CD8-positive, alpha-beta memory T cell (primary cell): Measurements from ENCODE around the gene IL24. TPM values are rescaled to one million over a fixed set of nuclear protein-coding genes. Genes with fewer than 3 reads are reported as not detected.
A peak's percentile ranks its signal among the peaks of the same experiment; 100 is the strongest.

Source experiments
- CTCF ChIA-PET: fragments of 350-600 bp; sonication (Branson Sonifier 250); formaldehyde crosslinking; loops from one replicate; lab custom pipeline; 2021; ENCODE audit warnings: antibody characterized with exemption; lab: Charles Lee
- POLR2A ChIA-PET: fragments of 350-600 bp; sonication (Branson Sonifier 250); formaldehyde crosslinking; loops from one replicate; lab custom pipeline; 2021; ENCODE audit warnings: antibody characterized with exemption; lab: Charles Lee
- DNase-seq, 5 donors: peaks; one replicate each; pipeline versions ENCODE4 v3.0.0 to v3.0.0-alpha.2; 2020 to 2022; ENCODE audit warnings: mixed read lengths in 1 of 5
- H3K27ac ChIP-seq: one replicate; pipeline ENCODE4 v1.7.0; 2013; ENCODE audit warnings: low read depth, mild to moderate bottlenecking, low read length, moderate library complexity
- H3K27me3 ChIP-seq: 2 replicates; pipeline ENCODE4 v1.7.0; 2013; ENCODE audit warnings: low read length, mild to moderate bottlenecking; ENCODE audit not compliant: insufficient read depth, poor library complexity, severe bottlenecking
- H3K36me3 ChIP-seq: 2 replicates; pipeline ENCODE4 v1.7.0; 2013; ENCODE audit warnings: mild to moderate bottlenecking, low read length, moderate library complexity; ENCODE audit not compliant: insufficient read depth
- H3K4me1 ChIP-seq: 2 replicates; pipeline ENCODE4 v1.7.0; 2013; ENCODE audit warnings: mild to moderate bottlenecking, low read length, moderate library complexity; ENCODE audit not compliant: insufficient read depth
- H3K4me3 ChIP-seq: 2 replicates; pipeline ENCODE4 v1.7.0; 2013; ENCODE audit warnings: mild to moderate bottlenecking, low read length
- H3K9me3 ChIP-seq: 2 replicates; pipeline ENCODE4 v1.7.0; 2013; ENCODE audit warnings: mild to moderate bottlenecking, low read length
- H3K27ac Mint-ChIP-seq, 8 donors: one replicate each; pipeline ENCODE4 v1.8.0; 2020 to 2021; ENCODE audit warnings: mixed read lengths in 8 of 8, mild to moderate bottlenecking in 6 of 8, inconsistent platforms in 3 of 8, moderate library complexity in 3 of 8
- H3K27me3 Mint-ChIP-seq, 2 donors: one replicate each; pipeline ENCODE4 v1.8.0; 2020 to 2021; ENCODE audit warnings: mixed read lengths in 2 of 2, mild to moderate bottlenecking in 1 of 2, moderate library complexity in 1 of 2
- H3K36me3 Mint-ChIP-seq, 3 donors: one replicate each; pipeline ENCODE4 v1.8.0; 2020 to 2021; ENCODE audit warnings: mixed read lengths in 3 of 3, inconsistent platforms in 1 of 3, mild to moderate bottlenecking in 1 of 3
- H3K4me1 Mint-ChIP-seq, 3 donors: one replicate each; pipeline ENCODE4 v1.8.0; 2020 to 2021; ENCODE audit warnings: mixed read lengths in 3 of 3, inconsistent platforms in 1 of 3, mild to moderate bottlenecking in 1 of 3
- H3K4me3 Mint-ChIP-seq, 7 donors: one replicate each; pipeline ENCODE4 v1.8.0; 2020 to 2021; ENCODE audit warnings: mixed read lengths in 7 of 7, mild to moderate bottlenecking in 6 of 7, moderate library complexity in 4 of 7, inconsistent platforms in 2 of 7
- H3K9me3 Mint-ChIP-seq, 5 donors: one replicate each; pipeline ENCODE4 v1.8.0; 2020 to 2022; ENCODE audit warnings: mixed read lengths in 5 of 5, mild to moderate bottlenecking in 3 of 5, moderate library complexity in 2 of 5, inconsistent platforms in 1 of 5
- polyA plus RNA-seq: library from polyadenylated mRNA; unstranded; fragments of 300-500 nt; fragmentation: Illumina TruSeq; gene quantifications from one replicate; pipeline ENCODE4 v1.2.3, GENCODE V29; 2021
- total RNA-seq, 2 experiments: library from RNA; stranded (reverse); gene quantifications; one replicate each; pipeline ENCODE4 v1.2.3, GENCODE V29; 2021

Gene IL24
- total and polyA plus RNA-seq, 3 experiments from 2014 or later: 2.0 to 22.5 (median 2.9) TPM

DNA sequence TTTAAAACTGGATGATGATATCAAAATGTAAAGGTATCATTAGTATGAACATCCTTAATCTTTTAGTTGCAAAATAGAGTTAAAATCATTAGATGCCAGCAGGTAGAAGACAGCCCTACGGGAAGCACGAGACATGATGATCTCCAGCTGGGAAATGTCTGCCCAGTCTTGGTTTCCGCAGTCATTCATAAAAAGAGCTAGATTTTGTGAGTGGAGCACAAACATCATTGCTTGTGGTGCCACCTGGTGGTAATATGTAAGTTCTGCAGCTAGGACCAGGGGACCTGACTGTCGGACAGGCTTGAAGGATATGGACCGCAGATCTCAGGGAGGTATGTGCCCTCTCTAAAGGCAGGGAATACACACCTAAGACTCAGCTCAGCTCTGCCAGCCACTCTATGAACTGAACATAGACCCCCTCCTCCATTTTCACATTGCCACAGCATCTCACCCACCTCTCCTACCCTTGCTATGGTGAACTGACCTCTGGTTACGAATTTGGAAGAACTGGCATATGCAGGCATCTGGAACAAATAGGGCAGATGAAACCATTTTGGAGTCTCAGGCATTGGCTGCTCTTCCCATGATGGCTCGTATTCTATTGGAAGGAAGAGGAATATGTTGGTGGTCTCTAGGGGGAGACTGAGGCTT is 15.3 kb downstream of the IL24 start:
- Mint-ChIP-seq H3K27ac (peak overlapping the region in 6 of 8 donors; percentile 69 to 95 (median 90)), H3K36me3 (peaks cover 16 to 91% (median 40%) of the 10 kb centered on the region in 3 donors), H3K4me1 (peaks cover 85 to 95% (median 95%) of the 10 kb centered on the region in 3 donors), H3K4me3 (peak overlapping the region; percentile 21 to 64 (median 43)), H3K27me3 (peaks cover 0 to 1% of the 10 kb centered on the region in 2 donors), H3K9me3 (no peaks in the 10 kb centered on the region)
- peak in 4 of 5 donors; percentile 51 to 74 (median 67) for DNase-seq
- H3K4me3 ChIP-seq: no peak overlapping the region
- no peaks in the 10 kb centered on the region for H3K27me3 ChIP-seq
- H3K27ac ChIP-seq: no peak overlapping the region
- H3K4me1 ChIP-seq: peaks cover 91% of the 10 kb centered on the region
- CTCF ChIA-PET: interaction anchor here (0.6 to 6.1 kb wide), 45 partner anchors 9 to 292 kb away, joined by 3 to 138 read pairs (median 5); partner anchors contain the start of genes DYRK3, FCMR, IL10 and IL20
- POLR2A ChIA-PET: interaction anchor here (0.7 to 2.6 kb wide), 4 partner anchors 9 to 254 kb away, joined by 3 to 25 read pairs (median 5); partner anchors contain the start of gene FCMR
- H3K36me3 ChIP-seq: peaks cover 67% of the 10 kb centered on the region
- no peaks in the 10 kb centered on the region for H3K9me3 ChIP-seq

DNA sequence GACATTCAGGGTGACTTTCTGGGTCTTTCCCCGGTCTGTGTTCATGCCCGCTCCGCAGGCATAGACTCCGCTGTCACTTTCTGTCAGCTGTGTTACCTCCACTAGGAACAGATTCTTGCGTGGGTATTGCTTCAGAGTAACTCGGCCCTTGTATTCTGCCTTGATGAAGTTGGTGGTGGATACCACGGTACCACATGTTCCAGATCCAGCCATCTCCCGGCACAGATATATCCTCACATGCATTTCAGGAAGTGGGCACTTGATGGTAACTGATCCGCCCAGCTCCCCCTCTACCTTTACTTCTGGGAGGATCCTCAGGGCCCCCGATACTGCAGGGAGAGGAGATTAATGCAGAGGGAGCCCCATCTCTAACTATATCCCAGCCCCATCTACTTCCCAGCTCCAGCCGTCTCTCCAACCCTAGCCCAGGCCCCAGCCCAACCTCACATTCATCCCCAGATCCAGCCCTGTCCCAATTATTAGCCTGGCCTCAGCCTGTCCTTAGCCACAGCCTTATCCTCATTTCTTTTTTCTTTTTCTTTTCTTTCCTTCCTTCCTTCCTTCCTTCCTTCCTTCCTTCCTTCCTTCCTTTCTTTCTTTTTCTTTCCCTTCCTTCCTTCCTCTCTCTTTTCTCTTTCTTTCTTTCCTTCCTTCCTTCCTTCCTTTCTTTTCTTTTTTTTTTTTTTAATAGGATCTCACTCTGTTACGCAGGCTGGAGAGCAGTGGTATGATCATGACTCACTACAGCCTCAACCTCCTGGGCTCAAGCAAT is 16.7 kb downstream of the IL24 start:
- Mint-ChIP-seq H3K4me3 (peak overlapping the region in 4 of 7 donors; percentile 4 to 42 (median 16)), H3K36me3 (peaks cover 19 to 88% (median 38%) of the 10 kb centered on the region in 3 donors), H3K9me3 (no peaks in the 10 kb centered on the region), H3K27me3 (peaks cover 0 to 1% of the 10 kb centered on the region in 2 donors), H3K27ac (peak overlapping the region in 6 of 8 donors; percentile 69 to 95 (median 90)), H3K4me1 (peaks cover 84 to 93% (median 92%) of the 10 kb centered on the region in 3 donors)
- H3K4me1 ChIP-seq: peaks cover 90% of the 10 kb centered on the region
- no peaks in the 10 kb centered on the region for H3K9me3 ChIP-seq
- CTCF ChIA-PET: interaction anchor here (0.8 to 6.1 kb wide), 9 partner anchors 8 to 279 kb away, joined by 3 to 138 read pairs (median 18); partner anchors contain the start of genes DYRK3, FCMR and IL20
- no peak overlapping the region for H3K4me3 ChIP-seq
- no peak for DNase-seq
- H3K27ac ChIP-seq: no peak overlapping the region
- POLR2A ChIA-PET: no interaction called here
- peaks cover 58% of the 10 kb centered on the region for H3K36me3 ChIP-seq
- no peaks in the 10 kb centered on the region for H3K27me3 ChIP-seq

DNA sequence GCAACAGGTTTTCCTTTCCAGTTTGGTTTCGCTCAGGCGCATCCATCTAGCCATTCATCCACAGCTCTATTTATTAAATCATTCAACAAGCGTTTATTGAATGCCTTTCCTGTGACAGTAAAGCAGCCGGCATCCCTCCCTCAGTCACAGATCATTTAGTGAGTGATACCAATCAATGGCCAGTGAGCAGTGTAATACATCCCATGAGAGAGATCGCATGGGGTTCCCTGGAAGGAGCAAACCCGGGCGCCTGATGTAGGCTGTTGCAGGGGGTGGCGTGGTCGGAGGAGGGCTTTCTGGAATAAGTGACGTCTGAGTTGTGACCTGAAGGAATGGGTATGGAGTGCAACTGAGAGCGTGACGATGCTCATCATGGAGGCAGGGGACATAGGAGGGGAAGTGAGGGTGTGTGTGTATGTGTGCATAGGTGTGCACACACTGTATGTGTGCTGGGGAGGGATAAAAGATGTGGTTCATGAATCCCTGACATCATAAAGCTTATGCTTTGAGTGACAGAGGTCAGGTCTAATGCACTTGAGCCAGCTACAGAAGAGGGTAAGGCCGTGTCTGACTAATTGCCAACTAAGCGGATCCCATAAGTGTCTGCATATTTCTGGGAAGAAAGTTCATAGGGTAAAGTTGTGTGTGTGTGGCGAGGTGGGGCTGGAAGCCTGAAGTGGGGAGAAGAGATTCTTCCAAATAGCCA is 17.9 kb downstream of the IL24 start:
- no peaks in the 10 kb centered on the region for H3K9me3 Mint-ChIP-seq
- DNase-seq: no peak
- peak overlapping the region in 6 of 8 donors; percentile 76 to 96 (median 94) for H3K27ac Mint-ChIP-seq
- H3K27ac ChIP-seq: no peak overlapping the region
- H3K36me3 Mint-ChIP-seq: peaks cover 23 to 91% (median 41%) of the 10 kb centered on the region in 3 donors
- ChIA-PET POLR2A (interaction anchor here (0.9 kb wide), 1 partner anchor 10 kb away, joined by 3 read pairs; no protein-coding TSS in a partner anchor), CTCF (interaction anchor here (1.0 to 6.1 kb wide), 4 partner anchors 7 to 26 kb away, joined by 3 to 138 read pairs (median 38); partner anchors contain the start of gene FCMR)
- no peaks in the 10 kb centered on the region for H3K9me3 ChIP-seq
- H3K4me1 ChIP-seq: peaks cover 84% of the 10 kb centered on the region
- H3K4me1 Mint-ChIP-seq: peaks cover 87 to 93% (median 92%) of the 10 kb centered on the region in 3 donors
- H3K36me3 ChIP-seq: peaks cover 58% of the 10 kb centered on the region
- H3K27me3 Mint-ChIP-seq: peaks cover 0 to 1% of the 10 kb centered on the region in 2 donors
- H3K27me3 ChIP-seq: no peaks in the 10 kb centered on the region
- H3K4me3 Mint-ChIP-seq: peak overlapping the region in 1 of 7 donors; percentile 86
- H3K4me3 ChIP-seq: peak overlapping the region; percentile 81

DNA sequence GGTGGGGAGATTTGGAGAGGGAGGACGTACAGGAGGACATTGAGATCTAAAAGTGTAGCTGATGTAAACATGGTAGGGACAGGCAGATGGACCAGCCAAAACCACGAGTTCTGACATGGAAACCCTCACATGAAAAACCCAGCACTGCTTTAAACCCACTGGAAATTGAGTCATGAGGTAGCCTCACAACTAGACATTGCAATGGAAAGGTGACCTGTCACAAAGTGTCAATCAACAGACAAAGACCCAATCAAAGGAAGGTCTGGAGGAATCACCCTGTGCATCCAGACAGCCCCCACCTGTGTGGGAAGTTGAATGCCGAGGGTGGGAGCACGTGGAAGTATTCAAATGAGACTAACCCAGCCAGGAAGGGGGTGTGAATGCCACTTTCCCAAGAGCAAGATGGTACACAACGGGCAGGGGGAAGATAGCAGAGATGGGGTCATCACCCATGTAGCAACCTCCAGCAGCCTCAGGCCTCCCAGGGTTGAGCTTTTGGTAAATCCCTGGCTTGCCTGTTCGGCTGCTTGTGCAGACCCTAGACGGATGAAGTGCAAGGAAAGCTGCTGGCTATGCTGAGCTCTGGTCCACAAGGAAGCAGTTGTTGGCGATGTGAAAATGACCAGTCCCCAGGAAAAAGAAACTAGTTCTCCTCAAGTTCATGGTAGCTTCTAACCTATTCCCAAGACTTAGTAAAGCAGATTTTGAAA is 18.9 kb downstream of the IL24 start:
- peaks cover 0 to 1% of the 10 kb centered on the region in 2 donors for H3K27me3 Mint-ChIP-seq
- ChIA-PET POLR2A (no interaction called here), CTCF (interaction anchor here (0.8 to 6.1 kb wide), 3 partner anchors 13 to 182 kb away, joined by 3 to 138 read pairs (median 3); no protein-coding TSS in a partner anchor)
- peaks cover 31 to 90% (median 43%) of the 10 kb centered on the region in 3 donors for H3K36me3 Mint-ChIP-seq
- Histone ChIP-seq H3K9me3 (no peaks in the 10 kb centered on the region), H3K36me3 (peaks cover 51% of the 10 kb centered on the region), H3K4me3 (peak overlapping the region; percentile 81), H3K4me1 (peaks cover 76% of the 10 kb centered on the region), H3K27ac (no peak overlapping the region), H3K27me3 (no peaks in the 10 kb centered on the region)
- H3K4me3 Mint-ChIP-seq: no peak overlapping the region
- H3K4me1 Mint-ChIP-seq: peaks cover 86 to 91% (median 89%) of the 10 kb centered on the region in 3 donors
- no peak for DNase-seq
- H3K27ac Mint-ChIP-seq: peak overlapping the region in 6 of 8 donors; percentile 76 to 96 (median 94)
- H3K9me3 Mint-ChIP-seq: no peaks in the 10 kb centered on the region

DNA sequence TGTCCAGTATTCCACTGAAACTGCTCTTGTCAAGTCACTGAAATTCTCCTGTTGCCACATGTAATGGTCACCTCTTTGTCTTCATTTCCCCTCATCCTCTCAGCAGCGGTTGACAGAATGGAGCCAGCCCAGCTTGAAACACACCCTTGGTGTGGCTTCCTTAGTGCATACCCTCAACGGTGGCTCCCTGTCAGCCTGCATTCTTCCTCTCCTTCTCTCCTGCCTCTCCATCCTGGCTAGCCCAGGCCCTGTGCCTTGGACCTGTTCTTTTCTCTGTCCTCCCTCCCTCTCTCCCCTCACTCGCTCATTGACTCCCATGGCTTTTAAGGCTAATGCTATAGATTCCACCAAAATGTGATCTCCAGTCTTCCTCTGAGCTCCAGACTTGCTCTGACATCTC is 20.8 kb downstream of the IL24 start:
- peaks cover 0 to 1% of the 10 kb centered on the region in 2 donors for H3K27me3 Mint-ChIP-seq
- H3K27ac Mint-ChIP-seq: peak overlapping the region in 6 of 8 donors; percentile 79 to 96 (median 94)
- H3K9me3 Mint-ChIP-seq: no peaks in the 10 kb centered on the region
- CTCF ChIA-PET: interaction anchor here (0.8 to 3.3 kb wide), 9 partner anchors 11 to 203 kb away, joined by 3 to 36 read pairs (median 8); partner anchors contain the start of gene IL20
- H3K4me1 Mint-ChIP-seq: peaks cover 68 to 71% (median 70%) of the 10 kb centered on the region in 3 donors
- H3K27ac ChIP-seq: no peak overlapping the region
- H3K4me1 ChIP-seq: peaks cover 70% of the 10 kb centered on the region
- peaks cover 34% of the 10 kb centered on the region for H3K36me3 ChIP-seq
- peak overlapping the region; percentile 81 for H3K4me3 ChIP-seq
- no peak for DNase-seq
- no peaks in the 10 kb centered on the region for H3K27me3 ChIP-seq
- peaks cover 31 to 79% (median 37%) of the 10 kb centered on the region in 3 donors for H3K36me3 Mint-ChIP-seq
- no peaks in the 10 kb centered on the region for H3K9me3 ChIP-seq
- POLR2A ChIA-PET: interaction anchor here (0.6 to 1.2 kb wide), 3 partner anchors 9 to 420 kb away, joined by 4 read pairs; no protein-coding TSS in a partner anchor
- no peak overlapping the region for H3K4me3 Mint-ChIP-seq

- H3K4me1 ChIP-seq: peaks cover 61% of the 10 kb centered on the region
- Mint-ChIP-seq H3K36me3 (peaks cover 19 to 41% (median 20%) of the 10 kb centered on the region in 3 donors), H3K27ac (peak within 1 kb of the TSS in 1 of 8 donors; percentile 88), H3K27me3 (no peaks in the 10 kb centered on the region), H3K4me3 (no peak within 1 kb of the TSS), H3K4me1 (peaks cover 35 to 38% (median 37%) of the 10 kb centered on the region in 3 donors), H3K9me3 (no peaks in the 10 kb centered on the region)
- DNase-seq: peak; percentile 22 to 84 (median 67)
- peak within 1 kb of the TSS; percentile 81 for H3K4me3 ChIP-seq
- ChIA-PET POLR2A (interaction anchor here (0.6 to 3.7 kb wide), 14 partner anchors 9 to 400 kb away, joined by 3 to 25 read pairs (median 5); partner anchors contain the start of genes CD55 and DYRK3), CTCF (interaction anchor here (0.7 to 3.5 kb wide), 9 partner anchors 9 to 309 kb away, joined by 3 to 74 read pairs (median 7); partner anchors contain the start of gene EIF2D)
- H3K36me3 ChIP-seq: peaks cover 6% of the 10 kb centered on the region
- H3K27me3 ChIP-seq: no peaks in the 10 kb centered on the region
- H3K27ac ChIP-seq: peak within 1 kb of the TSS; percentile 71
- no peaks in the 10 kb centered on the region for H3K9me3 ChIP-seq
These were observed 24.6 kb downstream of the IL24 start, which contains the start of gene FCMR for GRCh38 chr1:206921772-206922265. FCMR (minus strand) TSS chr1:206921941; CDS start chr1:206921854, 87 bp downstream.
